K562 (cell line): ENCODE data around the gene GNB2. TPM values are rescaled to one million over a fixed set of nuclear protein-coding genes. Genes with fewer than 3 reads are reported as not detected.

Source experiments
- CBX8 ChIP-seq: fragments of 200-600 bp; sonication (generic); IDR thresholded peaks from 2 replicates; pipeline ENCODE4 v1.6.1; 2012; ENCODE audit warnings: borderline replicate concordance, mixed run types, low read depth, mild to moderate bottlenecking, moderate library complexity, mixed read lengths, low read length, control low read depth, inconsistent platforms; ENCODE audit not compliant: poor library complexity, severe bottlenecking; ENCODE audit errors: extremely low read depth
- DEAF1 ChIP-seq: fragments of 450-650 bp; formaldehyde crosslinking; IDR thresholded peaks from 2 replicates; pipeline ENCODE4 v1.4.0; 2020; ENCODE audit warnings: mild to moderate bottlenecking, moderate library complexity
- EP300 ChIP-seq: IDR thresholded peaks from 2 replicates; pipeline ENCODE4 v1.6.1; 2012; ENCODE audit warnings: low read length, improper control_type of control experiment
- KLF16 ChIP-seq: IDR thresholded peaks from 2 replicates; pipeline ENCODE4 v1.6.1; 2016; ENCODE audit warnings: antibody characterized with exemption
- SMARCC2 ChIP-seq: fragments of 450-650 bp; IDR thresholded peaks from 2 replicates; pipeline ENCODE4 v1.6.1; 2017; ENCODE audit warnings: antibody characterized with exemption, moderate library complexity, mild to moderate bottlenecking, low read depth
- SMARCE1 ChIP-seq: fragments of 450-650 bp; IDR thresholded peaks from 2 replicates; pipeline ENCODE4 v1.7.1; 2016; ENCODE audit warnings: mild to moderate bottlenecking
- SRSF3 ChIP-seq: fragments of 200-400 bp; formaldehyde crosslinking; IDR thresholded peaks from 2 replicates; pipeline ENCODE4 v1.6.1; 2016; ENCODE audit warnings: mild to moderate bottlenecking, low read length, moderate library complexity; ENCODE audit not compliant: insufficient read depth
- TFAM ChIP-seq: fragments of 250-450 bp; sonication (Bioruptor Pico); conservative IDR thresholded peaks from 2 replicates; pipeline ENCODE4 v1.5.0; 2021; ENCODE audit warnings: mild to moderate bottlenecking, moderate library complexity
- ZBTB1 ChIP-seq: sonication (generic); formaldehyde crosslinking; IDR thresholded peaks from 2 replicates; pipeline ENCODE4 v1.8.1; 2023; ENCODE audit warnings: missing genetic modification reagents, low read depth, mild to moderate bottlenecking, borderline replicate concordance
- ZNF766 ChIP-seq: fragments of 200-800 bp; sonication (Bioruptor generic); conservative IDR thresholded peaks from 2 replicates; pipeline ENCODE4 v1.6.1; 2016; ENCODE audit warnings: missing genetic modification characterization, missing compliant biosample characterization
- polyA plus RNA-seq, 8 experiments: library from polyadenylated mRNA; depleted of rRNA in 4 of 8; stranded (reverse) in 5 of 8; unstranded in 3 of 8; fragments of >200 nt; fragmentation: Nextera tagmentation in 2 of 8; fragmentation: Illumina TruSeq in 1 of 8; extraction: Ambion mirVana in 2 of 8; extraction: Trizol in 1 of 8; gene quantifications; 2 replicates each; pipeline versions ENCODE4 v1.2.1 to v1.2.3, GENCODE V29; 2011 to 2014; ENCODE audit warnings: inconsistent platforms in 1 of 8, missing spikeins in 1 of 8
- total RNA-seq, 7 experiments: library from RNA; depleted of rRNA in 6 of 7; stranded (reverse); fragments of >200 nt in 6 of 7; fragmentation: Illumina TruSeq in 2 of 7; extraction: Trizol in 2 of 7; gene quantifications; 2 replicates each; pipeline versions ENCODE4 v1.2.1 to v1.2.3, GENCODE V29; 2011 to 2021; ENCODE audit warnings: low replicate concordance in 1 of 7
- TF ChIP-seq, protein P1 (sequence below): sonication (generic); formaldehyde crosslinking; IDR thresholded peaks from 2 replicates; pipeline ENCODE4 v1.8.0; 2022; ENCODE audit warnings: mild to moderate bottlenecking, missing genetic modification reagents
- TF ChIP-seq, protein P2 (sequence below): IDR thresholded peaks from 2 replicates; pipeline ENCODE4 v1.6.1; 2014; ENCODE audit warnings: antibody characterized with exemption
- TF ChIP-seq, protein P3 (sequence below): fragments of 450-650 bp; IDR thresholded peaks from one replicate; pipeline ENCODE4 v1.6.1; 2018; ENCODE audit warnings: mild to moderate bottlenecking, moderate library complexity; ENCODE audit not compliant: partially characterized antibody
- TF ChIP-seq, protein P4 (sequence below): fragments of 250-450 bp; sonication (Bioruptor Pico); IDR thresholded peaks from 2 replicates; pipeline ENCODE4 v1.8.0; 2022; ENCODE audit warnings: moderate library complexity, mild to moderate bottlenecking, inconsistent platforms
- TF ChIP-seq, protein P5 (sequence below): sonication (generic); formaldehyde crosslinking; IDR thresholded peaks from 2 replicates; pipeline ENCODE4 v1.8.1; 2023; ENCODE audit warnings: mild to moderate bottlenecking, missing genetic modification reagents

The GNB2 gene
- total and polyA plus RNA-seq, 9 of the 15 experiments (the other 6 are each of a cell fraction or from before 2014, with no cell fraction given): 0.65 to 320 (median 104) TPM

- TF ChIP-seq, protein P1, sequence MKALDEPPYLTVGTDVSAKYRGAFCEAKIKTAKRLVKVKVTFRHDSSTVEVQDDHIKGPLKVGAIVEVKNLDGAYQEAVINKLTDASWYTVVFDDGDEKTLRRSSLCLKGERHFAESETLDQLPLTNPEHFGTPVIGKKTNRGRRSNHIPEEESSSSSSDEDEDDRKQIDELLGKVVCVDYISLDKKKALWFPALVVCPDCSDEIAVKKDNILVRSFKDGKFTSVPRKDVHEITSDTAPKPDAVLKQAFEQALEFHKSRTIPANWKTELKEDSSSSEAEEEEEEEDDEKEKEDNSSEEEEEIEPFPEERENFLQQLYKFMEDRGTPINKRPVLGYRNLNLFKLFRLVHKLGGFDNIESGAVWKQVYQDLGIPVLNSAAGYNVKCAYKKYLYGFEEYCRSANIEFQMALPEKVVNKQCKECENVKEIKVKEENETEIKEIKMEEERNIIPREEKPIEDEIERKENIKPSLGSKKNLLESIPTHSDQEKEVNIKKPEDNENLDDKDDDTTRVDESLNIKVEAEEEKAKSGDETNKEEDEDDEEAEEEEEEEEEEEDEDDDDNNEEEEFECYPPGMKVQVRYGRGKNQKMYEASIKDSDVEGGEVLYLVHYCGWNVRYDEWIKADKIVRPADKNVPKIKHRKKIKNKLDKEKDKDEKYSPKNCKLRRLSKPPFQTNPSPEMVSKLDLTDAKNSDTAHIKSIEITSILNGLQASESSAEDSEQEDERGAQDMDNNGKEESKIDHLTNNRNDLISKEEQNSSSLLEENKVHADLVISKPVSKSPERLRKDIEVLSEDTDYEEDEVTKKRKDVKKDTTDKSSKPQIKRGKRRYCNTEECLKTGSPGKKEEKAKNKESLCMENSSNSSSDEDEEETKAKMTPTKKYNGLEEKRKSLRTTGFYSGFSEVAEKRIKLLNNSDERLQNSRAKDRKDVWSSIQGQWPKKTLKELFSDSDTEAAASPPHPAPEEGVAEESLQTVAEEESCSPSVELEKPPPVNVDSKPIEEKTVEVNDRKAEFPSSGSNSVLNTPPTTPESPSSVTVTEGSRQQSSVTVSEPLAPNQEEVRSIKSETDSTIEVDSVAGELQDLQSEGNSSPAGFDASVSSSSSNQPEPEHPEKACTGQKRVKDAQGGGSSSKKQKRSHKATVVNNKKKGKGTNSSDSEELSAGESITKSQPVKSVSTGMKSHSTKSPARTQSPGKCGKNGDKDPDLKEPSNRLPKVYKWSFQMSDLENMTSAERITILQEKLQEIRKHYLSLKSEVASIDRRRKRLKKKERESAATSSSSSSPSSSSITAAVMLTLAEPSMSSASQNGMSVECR (CRISPR knock-in tag): 0 out of 2 replicates have a peak, but pooled peaks have one; percentile 20
- TF ChIP-seq SMARCC2: no peak
- no peak for TF ChIP-seq SRSF3
- no peak for TF ChIP-seq ZNF766 (CRISPR knock-in tag)
- TF ChIP-seq, protein P2, sequence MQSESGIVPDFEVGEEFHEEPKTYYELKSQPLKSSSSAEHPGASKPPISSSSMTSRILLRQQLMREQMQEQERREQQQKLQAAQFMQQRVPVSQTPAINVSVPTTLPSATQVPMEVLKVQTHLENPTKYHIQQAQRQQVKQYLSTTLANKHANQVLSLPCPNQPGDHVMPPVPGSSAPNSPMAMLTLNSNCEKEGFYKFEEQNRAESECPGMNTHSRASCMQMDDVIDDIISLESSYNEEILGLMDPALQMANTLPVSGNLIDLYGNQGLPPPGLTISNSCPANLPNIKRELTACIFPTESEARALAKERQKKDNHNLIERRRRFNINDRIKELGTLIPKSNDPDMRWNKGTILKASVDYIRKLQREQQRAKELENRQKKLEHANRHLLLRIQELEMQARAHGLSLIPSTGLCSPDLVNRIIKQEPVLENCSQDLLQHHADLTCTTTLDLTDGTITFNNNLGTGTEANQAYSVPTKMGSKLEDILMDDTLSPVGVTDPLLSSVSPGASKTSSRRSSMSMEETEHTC: no peak
- TF ChIP-seq TFAM: no peak
- TF ChIP-seq, protein P3, sequence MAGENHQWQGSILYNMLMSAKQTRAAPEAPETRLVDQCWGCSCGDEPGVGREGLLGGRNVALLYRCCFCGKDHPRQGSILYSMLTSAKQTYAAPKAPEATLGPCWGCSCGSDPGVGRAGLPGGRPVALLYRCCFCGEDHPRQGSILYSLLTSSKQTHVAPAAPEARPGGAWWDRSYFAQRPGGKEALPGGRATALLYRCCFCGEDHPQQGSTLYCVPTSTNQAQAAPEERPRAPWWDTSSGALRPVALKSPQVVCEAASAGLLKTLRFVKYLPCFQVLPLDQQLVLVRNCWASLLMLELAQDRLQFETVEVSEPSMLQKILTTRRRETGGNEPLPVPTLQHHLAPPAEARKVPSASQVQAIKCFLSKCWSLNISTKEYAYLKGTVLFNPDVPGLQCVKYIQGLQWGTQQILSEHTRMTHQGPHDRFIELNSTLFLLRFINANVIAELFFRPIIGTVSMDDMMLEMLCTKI: no peak
- no peak for TF ChIP-seq EP300
- TF ChIP-seq ZBTB1: no peak
- TF ChIP-seq CBX8: no peak
- TF ChIP-seq, protein P4, sequence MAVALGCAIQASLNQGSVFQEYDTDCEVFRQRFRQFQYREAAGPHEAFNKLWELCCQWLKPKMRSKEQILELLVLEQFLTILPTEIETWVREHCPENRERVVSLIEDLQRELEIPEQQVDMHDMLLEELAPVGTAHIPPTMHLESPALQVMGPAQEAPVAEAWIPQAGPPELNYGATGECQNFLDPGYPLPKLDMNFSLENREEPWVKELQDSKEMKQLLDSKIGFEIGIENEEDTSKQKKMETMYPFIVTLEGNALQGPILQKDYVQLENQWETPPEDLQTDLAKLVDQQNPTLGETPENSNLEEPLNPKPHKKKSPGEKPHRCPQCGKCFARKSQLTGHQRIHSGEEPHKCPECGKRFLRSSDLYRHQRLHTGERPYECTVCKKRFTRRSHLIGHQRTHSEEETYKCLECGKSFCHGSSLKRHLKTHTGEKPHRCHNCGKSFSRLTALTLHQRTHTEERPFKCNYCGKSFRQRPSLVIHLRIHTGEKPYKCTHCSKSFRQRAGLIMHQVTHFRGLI (CRISPR knock-in tag): no peak
- TF ChIP-seq SMARCE1: peak; percentile 57
- no peak for TF ChIP-seq KLF16
- TF ChIP-seq, protein P5, sequence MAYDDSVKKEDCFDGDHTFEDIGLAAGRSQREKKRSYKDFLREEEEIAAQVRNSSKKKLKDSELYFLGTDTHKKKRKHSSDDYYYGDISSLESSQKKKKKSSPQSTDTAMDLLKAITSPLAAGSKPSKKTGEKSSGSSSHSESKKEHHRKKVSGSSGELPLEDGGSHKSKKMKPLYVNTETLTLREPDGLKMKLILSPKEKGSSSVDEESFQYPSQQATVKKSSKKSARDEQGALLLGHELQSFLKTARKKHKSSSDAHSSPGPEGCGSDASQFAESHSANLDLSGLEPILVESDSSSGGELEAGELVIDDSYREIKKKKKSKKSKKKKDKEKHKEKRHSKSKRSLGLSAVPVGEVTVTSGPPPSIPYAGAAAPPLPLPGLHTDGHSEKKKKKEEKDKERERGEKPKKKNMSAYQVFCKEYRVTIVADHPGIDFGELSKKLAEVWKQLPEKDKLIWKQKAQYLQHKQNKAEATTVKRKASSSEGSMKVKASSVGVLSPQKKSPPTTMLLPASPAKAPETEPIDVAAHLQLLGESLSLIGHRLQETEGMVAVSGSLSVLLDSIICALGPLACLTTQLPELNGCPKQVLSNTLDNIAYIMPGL (CRISPR knock-in tag): no peak
- no peak for TF ChIP-seq DEAF1 (CRISPR knock-in tag)
These were observed 33.5 kb upstream of the GNB2 start (continued) for GRCh38 chr7:100639995-100640516.
